GM19035 (cell line): ENCODE results near the gene SH3RF3.
"Not testable (repeated sequence)": the region's sequence is repeated elsewhere in the genome, so short reads cannot be mapped to it uniquely, and the experiment has no call there.

Experiments used
- ATAC-seq: cut with Tn5 transposase; IDR thresholded peaks from one replicate; pipeline ENCODE4 v1.9.1; 2021; ENCODE audit not compliant: unreplicated experiment

Gene SH3RF3

GRCh38 chr2:109155553-109156451 is 26.8 kb downstream of the SH3RF3 start:
- ATAC-seq, result no peak

- no peak for ATAC-seq
Measured at GRCh38 chr2:109157563-109158105, 28.6 kb downstream of the SH3RF3 start.

GRCh38 chr2:109158237-109158636 is 29.2 kb downstream of the SH3RF3 start:
- ATAC-seq, result no peak

- ATAC-seq, result no peak
Measured at GRCh38 chr2:109159096-109159495, 30.1 kb downstream of the SH3RF3 start.

GRCh38 chr2:109160714-109161440 is 31.9 kb downstream of the SH3RF3 start:
- no peak for ATAC-seq

- ATAC-seq, result not testable (repeated sequence)
Measured at GRCh38 chr2:109162367-109162766, 33.4 kb downstream of the SH3RF3 start.

GRCh38 chr2:109162999-109163398 is 34.0 kb downstream of the SH3RF3 start:
- ATAC-seq, result no peak

- ATAC-seq, result no peak
Measured at GRCh38 chr2:109164311-109164710, 35.3 kb downstream of the SH3RF3 start.

GRCh38 chr2:109164739-109165221 is 35.8 kb downstream of the SH3RF3 start:
- no peak for ATAC-seq

- ATAC-seq, result no peak
Measured at GRCh38 chr2:109166811-109167210, 37.8 kb downstream of the SH3RF3 start.

- ATAC-seq, result no peak
Measured at GRCh38 chr2:109168086-109168485, 39.1 kb downstream of the SH3RF3 start.

GRCh38 chr2:109168716-109169115 is 39.7 kb downstream of the SH3RF3 start:
- no peak for ATAC-seq

- ATAC-seq, result no peak
Measured at GRCh38 chr2:109170645-109171044, 41.6 kb downstream of the SH3RF3 start.

GRCh38 chr2:109171444-109172334 is 42.7 kb downstream of the SH3RF3 start:
- no peak for ATAC-seq

- no peak for ATAC-seq
Measured at GRCh38 chr2:109172556-109173105, 43.6 kb downstream of the SH3RF3 start.

GRCh38 chr2:109173311-109174171 is 44.5 kb downstream of the SH3RF3 start:
- ATAC-seq, result no peak

GRCh38 chr2:109174214-109174613 is 45.2 kb downstream of the SH3RF3 start:
- no peak for ATAC-seq

- no peak for ATAC-seq
Measured at GRCh38 chr2:109174626-109175349, 45.8 kb downstream of the SH3RF3 start.

GRCh38 chr2:109175350-109175678 is 46.3 kb downstream of the SH3RF3 start:
- no peak for ATAC-seq
